Stimulated activated naive CD8-positive, alpha-beta T cell treated with anti-CD3 and anti-CD28 coated beads, Interleukin-15, Interleukin-2, amounts not matched to agents 100 U/mL and 50 U/mL, for 24 hours (primary cell): ENCODE measurements around the gene PAFAH1B1.
"Not testable (repeated sequence)": the region's sequence is repeated elsewhere in the genome, so short reads cannot be mapped to it uniquely, and the experiment has no call there.

Experiments used
- ATAC-seq: fragments of 150-1000 bp; cut with Tn5 transposase; one replicate; pipeline ENCODE4 v1.10.0; 2021
- DNase-seq: peaks from one replicate; pipeline ENCODE4 v3.0.0; 2021

PAFAH1B1 gene

DNA sequence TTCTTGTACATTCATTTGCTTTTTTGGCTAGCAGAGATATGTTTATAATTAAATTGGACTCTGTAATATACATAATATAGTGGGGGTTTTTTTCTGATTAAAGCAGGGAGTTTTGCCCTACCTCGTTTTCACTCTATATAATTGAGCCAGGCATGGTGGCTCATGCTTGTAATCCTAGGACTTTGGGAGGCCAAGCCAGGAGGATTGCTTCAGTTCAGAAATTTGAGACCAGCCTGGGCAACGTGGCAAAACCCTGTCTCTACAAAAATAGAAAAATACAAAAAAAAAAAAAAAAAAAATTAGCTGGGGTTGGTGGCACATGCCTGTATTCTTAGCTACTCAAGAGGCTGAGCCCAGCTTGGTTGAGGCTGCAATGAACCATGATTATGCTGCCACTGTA is 42.2 kb downstream of the PAFAH1B1 start:
- DNase-seq (no peak), ATAC-seq (no peak)

DNA sequence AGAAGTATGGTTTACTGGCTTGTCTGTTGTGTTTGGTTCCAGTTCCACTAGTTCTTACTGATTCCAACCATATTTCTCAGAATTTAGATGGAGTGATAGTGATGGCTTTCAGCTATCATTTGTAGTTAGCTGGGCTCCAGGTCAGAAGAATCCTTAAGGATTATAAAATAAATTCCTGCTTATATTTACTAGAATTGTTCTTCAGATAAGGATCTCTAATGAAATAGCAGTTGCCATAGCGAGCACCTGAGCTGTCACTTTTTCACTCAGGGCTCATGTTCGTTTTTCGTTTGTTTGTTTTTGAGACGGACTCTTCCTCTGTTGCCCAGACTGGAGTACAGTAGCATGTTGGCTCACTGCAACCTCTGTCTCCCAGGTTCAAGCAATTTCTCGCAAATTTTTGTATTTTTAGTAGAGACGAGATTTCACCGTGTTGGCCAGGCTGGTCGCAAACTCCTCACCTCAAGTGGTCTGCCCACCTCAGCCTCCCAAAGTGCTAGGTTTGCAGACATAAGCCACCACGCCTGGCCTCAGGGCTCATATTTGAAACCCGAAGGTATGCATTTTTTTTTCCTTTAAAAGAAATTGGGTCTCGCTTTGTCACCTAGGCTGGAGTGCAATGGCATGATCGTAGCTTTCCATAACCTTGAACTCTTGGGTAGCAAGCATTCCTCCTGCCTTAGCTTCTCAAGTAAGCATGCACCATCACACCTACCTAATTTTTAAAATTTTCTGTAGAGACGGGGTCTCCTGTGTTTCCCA is 42.9 kb downstream of the PAFAH1B1 start:
- DNase-seq (no peak), ATAC-seq (no peak)

DNA sequence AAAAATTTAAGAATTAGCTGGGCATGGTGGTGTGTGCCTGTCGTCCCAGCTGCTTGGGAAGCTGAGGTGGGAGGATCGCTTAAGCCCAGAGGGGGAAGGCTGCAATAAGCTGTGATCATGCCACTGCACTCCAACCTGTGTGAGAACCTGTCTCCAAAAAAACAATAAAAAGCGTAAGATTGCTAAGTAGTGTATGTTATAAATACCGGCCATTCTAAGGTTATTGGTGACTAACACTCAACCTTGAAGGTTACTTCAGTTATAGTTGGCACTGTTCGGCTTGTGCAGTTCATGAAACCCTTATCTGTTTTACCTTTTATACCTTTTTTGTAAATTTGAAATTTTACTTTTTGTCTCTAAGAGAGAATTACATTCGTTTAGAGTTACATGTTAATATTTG is 44.0 kb downstream of the PAFAH1B1 start:
- DNase-seq (no peak), ATAC-seq (no peak)

DNA sequence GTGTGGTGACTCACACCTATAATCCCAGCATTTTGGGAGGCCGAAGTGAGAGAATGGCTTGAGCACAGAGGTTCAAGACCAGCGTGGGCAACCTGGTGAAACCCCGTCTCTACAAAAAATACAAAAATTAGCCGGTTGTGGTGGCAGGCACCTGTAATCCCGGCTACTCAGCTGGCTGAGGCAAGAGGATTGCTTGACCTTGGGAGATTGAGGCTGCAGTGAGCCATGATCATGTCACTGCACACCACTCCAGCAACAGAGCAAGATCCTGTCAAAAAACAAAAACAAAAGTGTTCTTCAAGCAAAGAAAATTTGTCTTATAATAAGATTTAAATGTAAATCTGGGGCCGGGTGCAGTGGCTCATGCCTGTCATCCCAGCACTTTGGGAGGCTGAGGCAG is 51.5 kb downstream of the PAFAH1B1 start:
- ATAC-seq (no peak), DNase-seq (no peak)

DNA sequence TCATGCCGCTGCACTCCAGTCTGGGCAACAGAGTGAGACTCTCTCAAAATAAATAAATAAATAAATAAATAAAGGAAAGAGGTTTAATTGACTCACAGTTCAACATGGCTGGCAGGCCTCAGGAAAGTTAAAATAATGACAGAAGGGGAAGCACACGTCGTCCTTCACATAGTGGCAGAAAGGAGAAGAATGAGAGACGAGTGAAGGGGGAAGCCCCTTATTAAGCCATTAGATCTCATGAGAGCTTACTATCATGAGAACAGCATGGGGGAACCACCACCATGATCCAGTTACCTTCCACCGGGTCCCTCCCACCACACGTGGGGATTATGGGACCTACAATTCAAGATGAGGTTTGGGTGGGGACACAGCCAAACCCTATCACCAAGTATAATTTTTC is 54.5 kb downstream of the PAFAH1B1 start:
- DNase-seq (no peak), ATAC-seq (no peak)

DNA sequence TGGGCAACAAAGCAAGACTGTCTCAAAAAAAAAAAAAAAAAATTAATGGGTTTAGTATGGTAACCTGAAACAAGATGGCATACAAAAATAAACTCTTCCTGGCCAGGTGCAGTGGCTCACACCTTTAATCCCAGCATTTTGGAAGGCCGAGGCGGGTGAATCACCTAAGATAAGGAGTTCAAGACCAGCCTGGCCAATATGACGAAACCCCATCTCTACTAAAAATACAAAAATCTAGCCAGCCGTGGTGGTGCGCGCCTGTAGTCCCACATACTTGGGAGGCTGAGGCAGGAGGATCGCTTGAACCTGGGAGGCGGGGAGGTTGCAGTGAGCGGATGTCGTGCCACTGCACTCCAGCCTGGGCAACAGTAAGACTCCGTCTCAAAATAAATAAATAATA is 55.7 kb downstream of the PAFAH1B1 start:
- DNase-seq (no peak), ATAC-seq (no peak)

DNA sequence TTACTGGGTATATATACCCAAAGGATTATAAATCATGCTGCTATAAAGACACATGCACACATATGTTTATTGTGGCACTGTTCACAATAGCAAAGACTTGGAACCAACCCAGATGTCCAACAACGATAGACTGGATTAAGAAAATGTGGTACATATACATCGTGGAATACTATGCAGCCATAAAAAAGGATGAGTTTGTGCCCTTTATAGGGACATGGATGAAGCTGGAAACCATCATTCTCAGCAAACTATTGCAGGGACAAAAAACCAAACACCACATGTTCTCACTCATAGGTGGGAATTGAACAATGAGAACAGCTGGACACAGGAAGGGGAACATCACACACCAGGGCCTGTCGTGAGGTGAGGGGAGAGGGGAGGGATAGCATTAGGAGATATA is 59.5 kb downstream of the PAFAH1B1 start:
- ATAC-seq, DNase-seq: not testable (repeated sequence)

DNA sequence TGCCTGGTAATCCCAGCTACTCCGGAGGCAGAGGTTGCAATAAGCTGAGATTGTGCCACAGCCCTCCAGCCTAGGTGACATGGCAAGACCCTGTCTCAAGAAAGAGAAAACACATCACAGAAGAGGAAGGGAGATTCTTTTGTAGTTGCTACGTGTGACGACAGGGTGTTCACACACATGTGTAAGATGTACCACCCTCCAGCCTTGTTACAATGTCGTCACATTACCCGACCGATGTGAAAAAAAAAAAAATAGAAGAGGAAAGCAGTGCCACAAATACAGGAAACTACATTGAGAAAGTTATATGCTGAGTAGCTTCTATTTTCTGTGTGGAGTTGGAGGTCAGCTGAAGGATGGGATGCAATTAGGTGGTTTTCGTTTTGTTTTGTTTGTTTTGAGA is 62.1 kb downstream of the PAFAH1B1 start:
- ATAC-seq (no peak), DNase-seq (no peak)

DNA sequence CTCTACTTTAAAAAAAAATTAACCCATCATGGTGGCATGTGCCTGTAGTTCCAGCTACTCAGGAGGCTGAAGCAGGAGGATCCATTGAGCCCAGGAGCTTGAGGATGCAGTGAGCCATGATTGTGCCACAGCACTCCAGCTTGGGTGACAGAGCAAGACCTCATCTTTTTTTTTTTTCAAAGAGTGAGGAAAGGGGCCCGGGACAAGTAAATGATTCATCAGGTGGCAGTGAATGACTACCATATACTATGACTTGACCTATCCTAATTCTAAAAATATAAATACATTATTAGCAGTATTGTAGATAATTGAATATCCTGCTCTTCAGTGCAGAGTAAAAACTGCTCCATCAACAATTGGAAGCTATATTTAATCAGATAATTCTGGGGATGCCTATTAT is 62.8 kb downstream of the PAFAH1B1 start:
- ATAC-seq = no peak

DNA sequence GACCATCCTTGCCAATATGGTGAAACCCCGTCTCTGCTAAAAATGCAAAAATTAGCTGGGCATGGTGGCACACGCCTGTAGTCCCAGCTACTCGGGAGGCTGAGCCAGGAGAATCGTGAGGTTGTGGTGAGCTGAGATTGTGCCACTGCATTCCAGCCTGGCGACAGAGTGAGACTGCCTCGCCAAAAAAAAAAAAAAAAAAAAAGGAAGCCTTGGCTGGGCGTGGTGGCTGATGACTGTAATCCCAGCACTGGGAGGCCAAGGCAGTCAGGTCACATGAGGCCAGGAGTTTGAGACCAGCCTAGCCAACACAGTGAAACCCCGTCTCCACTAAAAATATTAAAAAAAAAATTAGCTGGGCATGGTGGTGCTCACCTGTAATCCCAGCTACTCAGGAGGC is 65.9 kb downstream of the PAFAH1B1 start:
- ATAC-seq = not testable (repeated sequence)

More for the DNA sequence above, 62.8 kb downstream of the PAFAH1B1 start:
- DNase-seq = no peak

DNA sequence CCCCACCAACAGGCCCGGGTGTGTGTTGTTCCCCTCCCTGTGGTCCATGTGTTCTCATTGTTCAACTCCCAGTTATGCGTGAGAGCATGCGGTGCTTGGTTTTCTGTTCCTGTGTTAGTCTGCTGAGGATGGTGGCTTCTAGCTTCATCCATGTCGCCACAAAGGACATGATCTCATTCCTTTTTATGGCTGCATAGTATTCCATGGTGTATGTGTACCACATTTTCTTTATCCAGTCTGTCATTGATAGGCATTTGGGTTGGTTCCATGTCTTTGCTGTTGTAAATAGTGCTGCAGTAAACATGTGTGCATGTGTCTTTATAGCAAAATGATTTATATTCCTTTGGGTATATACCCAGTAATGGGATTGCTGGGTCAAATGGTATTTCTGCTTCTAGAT is 67.0 kb downstream of the PAFAH1B1 start:
- not testable (repeated sequence) for DNase-seq, ATAC-seq

More for the DNA sequence above, 65.9 kb downstream of the PAFAH1B1 start:
- not testable (repeated sequence) for DNase-seq

DNA sequence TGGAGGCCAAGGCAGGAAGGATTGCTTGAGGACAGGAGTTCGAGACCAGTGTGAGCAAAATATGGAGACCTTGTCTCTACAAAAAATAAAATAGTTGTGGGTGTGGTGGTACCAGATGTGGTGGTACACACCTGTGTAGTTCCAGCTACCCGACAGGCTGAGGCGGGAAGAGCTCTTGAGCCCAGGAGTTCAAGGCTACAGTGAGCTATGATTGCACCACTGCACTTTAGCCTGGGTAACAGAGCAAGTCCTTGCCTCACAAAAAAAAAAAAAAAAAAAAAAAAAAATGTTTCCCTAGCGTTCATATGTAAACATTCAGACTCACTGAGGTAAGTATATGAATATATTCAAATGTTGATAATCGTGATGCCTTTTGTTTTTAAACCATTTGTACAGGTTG is 78.6 kb downstream of the PAFAH1B1 start:
- DNase-seq (no peak), ATAC-seq (no peak)

DNA sequence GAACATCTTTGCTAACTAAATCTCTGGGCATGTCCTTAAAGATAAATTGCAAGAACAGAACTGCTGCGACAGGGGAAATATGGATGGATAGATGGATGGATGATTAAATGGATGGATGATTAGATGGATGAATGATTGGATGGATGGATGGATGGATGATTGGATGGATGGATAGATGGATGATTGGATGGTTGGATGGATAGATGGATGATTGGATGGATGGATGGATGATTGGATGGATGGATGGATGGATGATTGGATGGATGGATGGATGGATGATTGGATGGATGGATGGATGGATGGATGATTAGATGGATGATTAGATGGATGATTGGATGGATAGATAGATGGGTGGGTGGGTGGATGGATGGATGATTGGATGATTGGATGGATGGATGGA is 85.8 kb downstream of the PAFAH1B1 start:
- DNase-seq, ATAC-seq: not testable (repeated sequence)

DNA sequence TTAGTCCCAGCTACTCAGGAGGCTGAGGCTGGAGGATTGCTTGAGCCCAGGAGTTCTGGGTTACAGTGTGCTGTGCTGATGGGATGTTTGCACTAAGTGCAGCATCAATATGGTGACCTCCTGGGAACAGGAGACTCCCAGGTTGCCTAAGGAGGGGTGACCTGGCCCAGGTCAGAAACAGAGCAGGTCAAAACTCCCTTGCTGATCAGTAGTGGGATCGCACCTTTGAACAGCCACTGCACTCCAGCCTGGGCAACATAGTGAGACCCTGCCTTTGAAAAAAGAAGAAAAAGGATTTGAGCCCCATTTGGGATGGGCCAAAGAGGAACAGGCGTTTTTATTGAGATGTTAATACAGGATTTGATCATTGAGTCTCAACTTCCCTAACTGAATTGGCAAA is 87.5 kb downstream of the PAFAH1B1 start:
- ATAC-seq = no peak
- DNase-seq = no peak

DNA sequence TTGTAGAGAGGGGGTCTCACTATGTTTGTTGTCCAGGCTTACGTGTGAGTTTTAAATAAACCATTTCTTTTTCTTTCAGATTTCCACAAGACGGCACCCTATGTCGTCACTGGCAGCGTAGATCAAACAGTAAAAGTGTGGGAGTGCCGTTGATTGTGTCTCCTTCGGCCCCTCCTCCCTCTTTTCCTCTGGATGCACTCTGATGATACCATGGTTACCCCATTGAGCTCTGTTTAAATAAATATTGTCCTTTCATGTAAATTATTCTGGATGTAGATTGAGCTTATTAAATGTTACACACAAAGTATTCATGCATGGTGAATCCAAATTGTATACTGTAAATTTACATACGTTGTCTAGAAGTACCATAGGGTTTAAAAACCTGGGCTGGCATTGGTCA is 88.2 kb downstream of the PAFAH1B1 start:
- DNase-seq (no peak), ATAC-seq (no peak)

DNA sequence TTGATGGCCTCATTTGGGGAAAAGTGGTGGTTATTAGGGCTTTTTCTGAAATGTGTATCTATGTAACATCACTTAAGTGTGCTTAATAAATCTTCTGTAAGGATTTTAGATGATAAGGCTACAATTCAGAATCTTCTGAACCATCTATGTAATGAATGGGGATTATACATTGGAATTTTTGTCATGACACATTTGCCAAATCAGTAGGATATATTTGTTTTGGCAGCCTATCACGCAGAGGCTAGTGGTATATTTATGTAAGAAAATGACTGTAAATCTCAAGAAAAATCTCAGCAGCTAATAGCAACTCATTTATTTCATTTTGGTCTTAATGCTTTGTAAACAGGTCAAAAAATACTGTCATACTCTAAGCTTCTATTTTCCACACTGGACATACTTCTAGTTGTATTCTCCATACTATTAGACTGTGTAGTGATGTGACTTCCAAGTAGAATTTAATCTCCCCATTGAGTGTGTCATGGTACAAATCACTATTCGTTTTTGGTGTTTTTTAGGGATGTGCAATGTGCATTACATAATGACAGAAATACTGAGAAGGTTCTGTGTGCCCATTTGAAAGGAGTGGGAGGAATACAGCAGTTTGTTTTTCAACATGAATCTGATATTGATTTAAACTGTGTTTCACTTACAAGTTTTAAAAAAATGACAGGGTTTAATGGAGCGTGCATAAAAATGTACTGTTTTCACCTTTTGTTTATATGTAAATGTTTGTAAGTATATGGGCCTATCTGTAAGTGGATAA is 88.9 kb downstream of the PAFAH1B1 start:
- DNase-seq (no peak), ATAC-seq (no peak)

DNA sequence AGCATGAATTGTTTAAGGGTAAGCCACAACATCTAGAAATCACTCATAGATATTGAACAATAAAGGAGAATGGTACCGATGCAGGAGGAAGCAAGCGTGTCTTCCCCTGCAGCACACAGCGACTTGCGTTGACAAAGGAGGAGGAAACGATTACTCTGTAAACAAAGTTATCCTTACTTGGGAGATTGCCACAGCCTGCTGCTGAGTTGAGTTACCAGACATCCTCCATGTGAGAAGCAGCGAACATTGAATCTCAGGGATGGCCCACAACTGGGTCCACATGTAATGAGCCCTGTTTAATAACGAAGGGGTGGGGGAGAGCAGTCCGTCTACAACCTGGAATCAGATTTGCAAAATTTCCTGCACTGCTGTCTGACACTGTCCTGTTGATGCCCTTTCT is 90.5 kb downstream of the PAFAH1B1 start:
- ATAC-seq = no peak
- DNase-seq = no peak

DNA sequence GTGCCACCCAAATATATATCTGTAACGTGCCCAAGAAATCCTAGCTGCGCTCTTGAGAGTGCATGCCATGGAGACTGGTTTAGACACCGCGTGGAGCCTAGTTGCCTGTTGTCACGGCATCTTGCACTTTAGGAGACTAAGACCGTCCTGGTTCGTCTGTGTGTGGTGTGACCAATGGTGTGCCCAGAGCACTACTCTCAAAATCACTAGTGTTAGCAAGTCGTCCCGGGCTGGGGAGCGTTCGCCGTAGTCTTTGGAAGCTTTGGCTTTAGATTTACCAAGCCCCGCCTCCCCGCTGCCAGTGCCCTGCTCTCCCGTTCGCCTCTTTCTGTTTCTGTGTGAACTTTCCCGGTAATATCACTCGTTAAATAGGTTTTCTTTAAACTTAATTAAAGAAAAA is 91.1 kb downstream of the PAFAH1B1 start:
- no peak for ATAC-seq
- no peak for DNase-seq

DNA sequence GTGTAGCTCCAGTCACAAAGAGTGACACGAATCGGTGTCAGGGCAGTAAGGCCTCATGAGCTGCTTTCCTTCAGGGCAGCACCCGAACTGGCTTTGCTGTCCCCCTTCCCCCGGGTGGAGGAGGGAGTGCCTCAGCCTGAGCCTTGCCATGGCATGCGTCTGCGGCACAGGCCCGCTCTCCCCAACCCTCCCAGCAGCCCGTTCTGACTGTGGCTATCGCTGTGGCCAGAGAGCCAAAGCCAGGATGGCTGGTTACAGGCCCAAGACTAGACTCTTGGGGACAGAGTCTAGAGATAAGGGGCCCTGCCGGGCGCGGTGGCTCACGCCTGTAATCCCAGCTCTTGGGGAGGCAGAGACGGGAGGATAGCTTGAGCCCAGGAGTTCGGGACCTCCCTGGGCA is 92.2 kb downstream of the PAFAH1B1 start:
- no peak for DNase-seq
- no peak for ATAC-seq

DNA sequence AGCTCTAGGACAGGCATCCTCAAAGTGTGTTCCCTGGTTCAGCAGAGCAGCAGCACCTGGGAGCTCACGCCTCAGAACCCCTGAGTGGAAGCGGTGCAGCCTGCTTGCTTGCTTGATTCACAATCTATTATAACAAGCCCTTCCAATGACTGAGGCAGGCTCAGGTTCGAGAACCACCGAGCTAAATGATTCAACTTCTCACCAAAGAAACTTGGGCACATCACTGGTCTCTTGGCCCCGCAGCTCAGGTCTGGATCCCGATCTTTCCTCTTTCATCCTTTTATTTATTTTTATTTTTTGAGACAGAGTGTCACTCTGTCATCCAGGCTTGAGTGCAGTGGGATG is 93.6 kb downstream of the PAFAH1B1 start:
- no peak for ATAC-seq

DNA sequence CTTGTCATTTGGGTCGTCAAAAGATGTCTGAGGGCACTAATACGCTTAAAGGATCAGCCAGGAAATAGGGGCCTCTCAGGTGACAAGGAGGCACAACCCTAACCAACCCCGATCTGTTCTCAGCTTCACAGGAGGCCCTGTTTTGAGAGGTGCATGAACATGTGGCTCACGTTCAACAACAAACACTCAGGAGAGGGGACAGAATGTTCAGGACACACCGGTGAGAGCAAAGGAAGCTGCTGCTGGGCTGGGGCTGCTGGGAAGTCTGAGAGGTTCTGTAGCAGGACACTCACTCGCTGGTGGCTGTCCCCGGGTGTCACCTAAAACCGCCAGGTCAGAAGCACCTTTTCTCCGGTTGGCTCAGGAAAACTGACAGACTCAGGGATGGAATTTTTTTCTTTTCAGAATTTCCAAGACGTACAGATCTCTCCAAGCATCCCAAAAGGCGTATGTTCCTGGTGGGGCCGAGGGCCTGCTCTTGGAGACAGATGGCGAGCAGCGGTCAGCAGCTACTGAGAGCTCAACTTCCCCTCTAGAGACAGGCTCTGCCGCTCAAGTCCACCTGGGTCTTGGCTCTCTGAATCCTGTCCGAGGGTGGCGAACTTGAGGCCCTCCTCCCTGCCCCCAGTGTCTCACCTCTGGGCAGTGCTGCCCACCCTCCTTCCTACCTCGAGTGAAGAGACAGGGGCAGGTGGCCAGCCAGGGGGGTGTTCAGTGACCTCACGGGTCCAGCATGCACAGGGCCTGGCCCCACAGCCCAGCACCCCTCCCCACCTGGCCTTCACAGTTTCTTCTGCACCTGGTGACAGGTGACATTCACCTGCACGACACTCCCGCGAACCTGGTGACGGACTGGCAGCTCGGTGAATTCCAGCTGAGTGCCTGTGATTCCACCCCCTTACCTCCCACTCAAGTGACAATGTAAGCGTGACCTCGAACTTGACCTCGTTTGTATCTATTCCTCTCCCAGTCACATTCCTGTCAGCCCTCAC is 95.2 kb downstream of the PAFAH1B1 start:
- no peak for DNase-seq
- ATAC-seq = no peak

More for the DNA sequence above, 93.6 kb downstream of the PAFAH1B1 start:
- DNase-seq = no peak

DNA sequence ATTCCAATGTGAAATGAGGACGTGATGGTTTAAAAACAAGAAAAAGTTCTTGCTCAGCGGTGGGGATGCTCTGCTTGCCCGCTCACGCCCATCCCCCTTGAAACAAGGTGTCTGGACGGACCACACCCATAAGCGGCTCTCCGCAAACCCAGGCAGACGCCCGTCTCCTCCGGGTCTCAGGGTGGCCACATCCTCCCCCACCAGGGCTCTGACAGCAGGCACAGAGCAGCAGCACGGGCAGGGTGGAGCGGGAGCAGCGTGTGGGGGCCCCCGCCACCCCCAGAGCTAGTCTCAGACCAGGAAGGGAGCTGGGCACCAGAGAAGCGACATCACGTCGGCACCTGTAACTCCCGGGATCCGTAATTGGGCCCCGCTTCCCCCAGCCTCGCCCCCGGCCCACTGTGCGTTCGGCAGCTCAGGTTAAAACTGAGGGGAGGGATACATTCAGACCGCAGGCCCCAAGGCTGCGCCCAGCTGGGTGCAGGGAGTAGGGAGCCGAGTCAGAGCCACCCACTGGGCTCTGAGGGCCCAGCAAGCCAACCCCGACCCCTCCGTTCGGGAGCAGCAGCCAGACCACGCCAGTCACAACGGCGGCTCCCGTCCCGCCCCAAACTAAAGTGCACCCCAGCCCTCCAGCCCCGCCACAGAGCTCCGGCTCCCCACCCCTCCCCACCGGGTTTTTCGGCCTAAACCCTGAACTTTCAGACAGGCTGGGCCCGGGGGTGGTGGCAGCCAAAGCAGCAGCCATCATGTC is 96.1 kb downstream of the PAFAH1B1 start:
- ATAC-seq (no peak), DNase-seq (no peak)
